NCI-H1105 (cell line): ENCODE data around the gene ZNF358.

Experiments
- DNase-seq: peaks from one replicate; lab custom pipeline; 2025; lab: John Stamatoyannopoulos, UW

Gene ZNF358

GRCh38 chr19:7489609-7490044 lies 26.3 kb upstream of the ZNF358 start:
- DNase-seq, result no peak

- DNase-seq, result no peak
Measured at GRCh38 chr19:7492142-7492541, 23.8 kb upstream of the ZNF358 start.

GRCh38 chr19:7492558-7492957 lies 23.3 kb upstream of the ZNF358 start:
- DNase-seq, result no peak

- no peak for DNase-seq
Measured at GRCh38 chr19:7494416-7495098, 21.3 kb upstream of the ZNF358 start.

GRCh38 chr19:7497292-7497691 lies 18.6 kb upstream of the ZNF358 start:
- no peak for DNase-seq

- DNase-seq, result peak; percentile 88
Measured at GRCh38 chr19:7500811-7501450, 15.0 kb upstream of the ZNF358 start.

- no peak for DNase-seq
Measured at GRCh38 chr19:7502552-7502951, 13.4 kb upstream of the ZNF358 start.

GRCh38 chr19:7504684-7505083 lies 11.2 kb upstream of the ZNF358 start:
- no peak for DNase-seq

- peak; percentile 30 for DNase-seq
Measured at GRCh38 chr19:7505288-7505681, 10.6 kb upstream of the ZNF358 start.

- DNase-seq, result no peak
Measured at GRCh38 chr19:7505682-7506384, 10.1 kb upstream of the ZNF358 start.

GRCh38 chr19:7506385-7507328 lies 9.2 kb upstream of the ZNF358 start:
- no peak for DNase-seq

GRCh38 chr19:7507884-7508283 lies 8.0 kb upstream of the ZNF358 start:
- no peak for DNase-seq

GRCh38 chr19:7509625-7510024 lies 6.3 kb upstream of the ZNF358 start:
- DNase-seq, result no peak

- no peak for DNase-seq
Measured at GRCh38 chr19:7512400-7512851, 3.5 kb upstream of the ZNF358 start.

GRCh38 chr19:7513809-7514642 lies 1.9 kb upstream of the ZNF358 start:
- DNase-seq, result no peak

GRCh38 chr19:7515110-7515644 lies 726 bp upstream of the ZNF358 start:
- DNase-seq, result no peak

- no peak for DNase-seq
Measured at GRCh38 chr19:7516333-7516732, 430 bp downstream of the ZNF358 start.

GRCh38 chr19:7516878-7517277 lies 975 bp downstream of the ZNF358 start:
- DNase-seq, result no peak

- no peak for DNase-seq
Measured at GRCh38 chr19:7519361-7520130, 3.6 kb downstream of the ZNF358 start.
